Measurements from ENCODE around the gene FANCC. TPM values are rescaled to one million over a fixed set of nuclear protein-coding genes. Genes with fewer than 3 reads are reported as not detected.

The FANCC gene
- total and polyA plus RNA-seq, 4 donors = 8.3 to 32.4 (median 11.5) TPM

DNA sequence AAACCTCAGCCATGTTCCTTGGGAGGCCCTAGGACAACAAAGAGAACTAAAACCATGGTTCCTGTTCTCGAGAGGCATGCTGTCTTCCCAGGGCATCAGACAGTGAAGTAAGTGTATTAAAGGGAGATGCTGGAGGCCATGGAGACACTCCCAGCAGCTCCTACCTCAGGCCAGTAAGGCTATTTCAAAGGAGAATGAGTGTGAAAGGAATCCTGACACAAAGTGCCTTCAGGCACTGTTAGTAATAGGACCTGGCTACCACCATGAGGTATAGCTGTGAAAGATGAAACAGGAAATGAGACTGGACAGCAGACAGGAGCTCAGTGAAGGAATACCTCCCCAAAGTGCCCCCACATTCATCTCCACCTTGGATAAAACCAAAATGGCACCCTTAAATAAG is 71.0 kb downstream of the FANCC start:
- 95% methylated on average over 1 of the region's 1 CpG for WGBS
- no peak for DNase-seq (ENCODE audit: low spot score)
- Histone ChIP-seq H3K36me3 (ENCODE audit: control insufficient read depth in 4 of 4, insufficient read depth in 3 of 4, low read depth in 1 of 4, low read length in 3 of 4) (peaks cover 0 to 5% (median 1%) of the 10 kb centered on the region in 4 donors), H3K9ac (ENCODE audit: low read depth in 1 of 2, low read length in 2 of 2) (no peak overlapping the region), H3K9me3 (ENCODE audit: control insufficient read depth in 4 of 4, low read length in 3 of 4) (no peaks in the 10 kb centered on the region), H3K27ac (ENCODE audit: low read depth in 1 of 2, low read length in 2 of 2) (no peak overlapping the region), H3K27me3 (ENCODE audit: control insufficient read depth in 4 of 4, insufficient read depth in 4 of 4, low read length in 3 of 4) (no peaks in the 10 kb centered on the region), H3K4me1 (ENCODE audit: control insufficient read depth in 4 of 4, insufficient read depth in 4 of 4, low read length in 3 of 4) (no peaks in the 10 kb centered on the region), H3K4me3 (ENCODE audit: low read depth in 1 of 3, low read length in 3 of 3) (no peak overlapping the region)
- TF ChIP-seq JUND (IDR thresholded peaks at IDR 0.05) = no peak
- TF ChIP-seq SP1 (IDR thresholded peaks at IDR 0.05) = no peak

DNA sequence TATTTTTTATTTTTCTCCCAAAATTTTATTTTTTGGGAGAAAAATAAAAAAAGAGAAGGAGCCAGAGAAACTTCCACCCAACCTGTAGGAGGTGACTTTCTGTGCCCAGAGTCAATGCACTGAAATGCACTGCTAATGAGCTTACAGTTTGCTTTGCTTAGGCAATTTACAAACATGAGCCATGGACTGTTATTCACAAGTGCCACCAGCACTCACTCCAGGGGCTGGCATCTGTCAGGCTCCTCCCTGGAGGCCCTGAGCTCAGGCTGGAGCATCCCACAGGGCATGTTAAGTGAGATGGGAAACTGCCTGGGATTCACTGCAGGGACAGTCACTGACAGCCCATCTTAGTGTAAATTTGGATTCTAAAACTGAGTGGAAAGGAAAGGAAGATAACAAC is 74.9 kb downstream of the FANCC start:
- no peaks in the 10 kb centered on the region for H3K4me1 ChIP-seq (ENCODE audit: control insufficient read depth in 4 of 4, insufficient read depth in 4 of 4, low read length in 3 of 4)
- no peak for DNase-seq (ENCODE audit: low spot score)
- H3K9ac ChIP-seq (ENCODE audit: low read depth in 1 of 2, low read length in 2 of 2) = no peak overlapping the region

DNA sequence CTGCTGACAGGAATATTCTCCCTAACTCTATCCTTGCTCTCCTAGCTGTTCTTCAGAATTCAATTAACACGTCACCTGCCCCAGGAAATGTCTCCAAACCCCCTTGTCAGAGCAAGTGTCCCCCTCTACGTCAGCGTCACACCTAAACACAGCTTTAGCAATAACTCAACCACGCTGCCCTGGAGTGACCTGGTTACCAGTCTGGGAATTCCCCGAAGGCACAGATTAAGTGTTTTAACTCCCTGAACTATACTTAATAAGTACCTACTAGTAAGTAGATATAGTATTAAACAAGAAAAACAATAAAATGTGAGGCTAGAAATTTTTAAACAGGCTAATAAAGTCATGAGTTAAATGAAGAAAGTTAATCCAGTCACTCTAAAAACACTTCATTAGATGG is 78.4 kb downstream of the FANCC start:
- H3K9me3 ChIP-seq (ENCODE audit: control insufficient read depth in 4 of 4, low read length in 3 of 4) = no peaks in the 10 kb centered on the region
- no peaks in the 10 kb centered on the region for H3K36me3 ChIP-seq (ENCODE audit: control insufficient read depth in 4 of 4, insufficient read depth in 3 of 4, low read depth in 1 of 4, low read length in 3 of 4)
- no peak overlapping the region for H3K9ac ChIP-seq (ENCODE audit: low read depth in 1 of 2, low read length in 2 of 2)
- WGBS = 98% methylated on average over 5 of the region's 5 CpGs
- DNase-seq (ENCODE audit: low spot score) = no peak
- no peak overlapping the region for H3K27ac ChIP-seq (ENCODE audit: low read depth in 1 of 2, low read length in 2 of 2)
- H3K4me1 ChIP-seq (ENCODE audit: control insufficient read depth in 4 of 4, insufficient read depth in 4 of 4, low read length in 3 of 4) = no peaks in the 10 kb centered on the region
- H3K4me3 ChIP-seq (ENCODE audit: low read depth in 1 of 3, low read length in 3 of 3) = no peak overlapping the region
- no peaks in the 10 kb centered on the region for H3K27me3 ChIP-seq (ENCODE audit: control insufficient read depth in 4 of 4, insufficient read depth in 4 of 4, low read length in 3 of 4)
- TF ChIP-seq NR2F2 (IDR thresholded peaks at IDR 0.05) (no peak), FOXA1 (IDR thresholded peaks at IDR 0.05) (no peak), FOXA2 (IDR thresholded peaks at IDR 0.05) (no peak), RXRA (IDR thresholded peaks at IDR 0.05) (no peak), JUND (IDR thresholded peaks at IDR 0.05) (no peak), EGR1 (IDR thresholded peaks at IDR 0.05; ENCODE audit: low read depth in 2 of 2) (no peak)
- TF ChIP-seq, protein P1, sequence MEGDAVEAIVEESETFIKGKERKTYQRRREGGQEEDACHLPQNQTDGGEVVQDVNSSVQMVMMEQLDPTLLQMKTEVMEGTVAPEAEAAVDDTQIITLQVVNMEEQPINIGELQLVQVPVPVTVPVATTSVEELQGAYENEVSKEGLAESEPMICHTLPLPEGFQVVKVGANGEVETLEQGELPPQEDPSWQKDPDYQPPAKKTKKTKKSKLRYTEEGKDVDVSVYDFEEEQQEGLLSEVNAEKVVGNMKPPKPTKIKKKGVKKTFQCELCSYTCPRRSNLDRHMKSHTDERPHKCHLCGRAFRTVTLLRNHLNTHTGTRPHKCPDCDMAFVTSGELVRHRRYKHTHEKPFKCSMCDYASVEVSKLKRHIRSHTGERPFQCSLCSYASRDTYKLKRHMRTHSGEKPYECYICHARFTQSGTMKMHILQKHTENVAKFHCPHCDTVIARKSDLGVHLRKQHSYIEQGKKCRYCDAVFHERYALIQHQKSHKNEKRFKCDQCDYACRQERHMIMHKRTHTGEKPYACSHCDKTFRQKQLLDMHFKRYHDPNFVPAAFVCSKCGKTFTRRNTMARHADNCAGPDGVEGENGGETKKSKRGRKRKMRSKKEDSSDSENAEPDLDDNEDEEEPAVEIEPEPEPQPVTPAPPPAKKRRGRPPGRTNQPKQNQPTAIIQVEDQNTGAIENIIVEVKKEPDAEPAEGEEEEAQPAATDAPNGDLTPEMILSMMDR (IDR thresholded peaks at IDR 0.05; ENCODE audit: low read depth, low read length, missing input control) = no peak
- TF ChIP-seq, protein P2, sequence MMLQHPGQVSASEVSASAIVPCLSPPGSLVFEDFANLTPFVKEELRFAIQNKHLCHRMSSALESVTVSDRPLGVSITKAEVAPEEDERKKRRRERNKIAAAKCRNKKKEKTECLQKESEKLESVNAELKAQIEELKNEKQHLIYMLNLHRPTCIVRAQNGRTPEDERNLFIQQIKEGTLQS (IDR thresholded peaks at IDR 0.05) = no peak
- TF ChIP-seq, protein P3, sequence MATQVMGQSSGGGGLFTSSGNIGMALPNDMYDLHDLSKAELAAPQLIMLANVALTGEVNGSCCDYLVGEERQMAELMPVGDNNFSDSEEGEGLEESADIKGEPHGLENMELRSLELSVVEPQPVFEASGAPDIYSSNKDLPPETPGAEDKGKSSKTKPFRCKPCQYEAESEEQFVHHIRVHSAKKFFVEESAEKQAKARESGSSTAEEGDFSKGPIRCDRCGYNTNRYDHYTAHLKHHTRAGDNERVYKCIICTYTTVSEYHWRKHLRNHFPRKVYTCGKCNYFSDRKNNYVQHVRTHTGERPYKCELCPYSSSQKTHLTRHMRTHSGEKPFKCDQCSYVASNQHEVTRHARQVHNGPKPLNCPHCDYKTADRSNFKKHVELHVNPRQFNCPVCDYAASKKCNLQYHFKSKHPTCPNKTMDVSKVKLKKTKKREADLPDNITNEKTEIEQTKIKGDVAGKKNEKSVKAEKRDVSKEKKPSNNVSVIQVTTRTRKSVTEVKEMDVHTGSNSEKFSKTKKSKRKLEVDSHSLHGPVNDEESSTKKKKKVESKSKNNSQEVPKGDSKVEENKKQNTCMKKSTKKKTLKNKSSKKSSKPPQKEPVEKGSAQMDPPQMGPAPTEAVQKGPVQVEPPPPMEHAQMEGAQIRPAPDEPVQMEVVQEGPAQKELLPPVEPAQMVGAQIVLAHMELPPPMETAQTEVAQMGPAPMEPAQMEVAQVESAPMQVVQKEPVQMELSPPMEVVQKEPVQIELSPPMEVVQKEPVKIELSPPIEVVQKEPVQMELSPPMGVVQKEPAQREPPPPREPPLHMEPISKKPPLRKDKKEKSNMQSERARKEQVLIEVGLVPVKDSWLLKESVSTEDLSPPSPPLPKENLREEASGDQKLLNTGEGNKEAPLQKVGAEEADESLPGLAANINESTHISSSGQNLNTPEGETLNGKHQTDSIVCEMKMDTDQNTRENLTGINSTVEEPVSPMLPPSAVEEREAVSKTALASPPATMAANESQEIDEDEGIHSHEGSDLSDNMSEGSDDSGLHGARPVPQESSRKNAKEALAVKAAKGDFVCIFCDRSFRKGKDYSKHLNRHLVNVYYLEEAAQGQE (IDR thresholded peaks at IDR 0.05) = no peak
- TF ChIP-seq, protein P4, sequence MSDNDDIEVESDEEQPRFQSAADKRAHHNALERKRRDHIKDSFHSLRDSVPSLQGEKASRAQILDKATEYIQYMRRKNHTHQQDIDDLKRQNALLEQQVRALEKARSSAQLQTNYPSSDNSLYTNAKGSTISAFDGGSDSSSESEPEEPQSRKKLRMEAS (IDR thresholded peaks at IDR 0.05) = no peak

More for the DNA sequence above, 74.9 kb downstream of the FANCC start:
- TF ChIP-seq RAD21 (IDR thresholded peaks at IDR 0.05) = peak in 1 of 2 donors; percentile 49
- TF ChIP-seq, protein P5, sequence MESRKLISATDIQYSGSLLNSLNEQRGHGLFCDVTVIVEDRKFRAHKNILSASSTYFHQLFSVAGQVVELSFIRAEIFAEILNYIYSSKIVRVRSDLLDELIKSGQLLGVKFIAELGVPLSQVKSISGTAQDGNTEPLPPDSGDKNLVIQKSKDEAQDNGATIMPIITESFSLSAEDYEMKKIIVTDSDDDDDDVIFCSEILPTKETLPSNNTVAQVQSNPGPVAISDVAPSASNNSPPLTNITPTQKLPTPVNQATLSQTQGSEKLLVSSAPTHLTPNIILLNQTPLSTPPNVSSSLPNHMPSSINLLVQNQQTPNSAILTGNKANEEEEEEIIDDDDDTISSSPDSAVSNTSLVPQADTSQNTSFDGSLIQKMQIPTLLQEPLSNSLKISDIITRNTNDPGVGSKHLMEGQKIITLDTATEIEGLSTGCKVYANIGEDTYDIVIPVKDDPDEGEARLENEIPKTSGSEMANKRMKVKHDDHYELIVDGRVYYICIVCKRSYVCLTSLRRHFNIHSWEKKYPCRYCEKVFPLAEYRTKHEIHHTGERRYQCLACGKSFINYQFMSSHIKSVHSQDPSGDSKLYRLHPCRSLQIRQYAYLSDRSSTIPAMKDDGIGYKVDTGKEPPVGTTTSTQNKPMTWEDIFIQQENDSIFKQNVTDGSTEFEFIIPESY (IDR thresholded peaks at IDR 0.05) = no peak
- no peak for TF ChIP-seq NR2F2 (IDR thresholded peaks at IDR 0.05)
- TF ChIP-seq HNF4A (conservative IDR thresholded peaks at IDR 0.05) = peak; percentile 32 to 38
- peak; percentile 48 to 75 for TF ChIP-seq RXRA (IDR thresholded peaks at IDR 0.05)
- no peaks in the 10 kb centered on the region for H3K9me3 ChIP-seq (ENCODE audit: control insufficient read depth in 4 of 4, low read length in 3 of 4)
- peaks cover 0 to 5% (median 1%) of the 10 kb centered on the region in 4 donors for H3K36me3 ChIP-seq (ENCODE audit: control insufficient read depth in 4 of 4, insufficient read depth in 3 of 4, low read depth in 1 of 4, low read length in 3 of 4)
- no peak overlapping the region for H3K4me3 ChIP-seq (ENCODE audit: low read depth in 1 of 3, low read length in 3 of 3)
- H3K27ac ChIP-seq (ENCODE audit: low read depth in 1 of 2, low read length in 2 of 2) = no peak overlapping the region
- no peaks in the 10 kb centered on the region for H3K27me3 ChIP-seq (ENCODE audit: control insufficient read depth in 4 of 4, insufficient read depth in 4 of 4, low read length in 3 of 4)

Data from liver (tissue), 9 donors.